Transverse colon (tissue), 4 donors: Measurements from ENCODE around the gene ANKH.
A peak's percentile ranks its signal among the peaks of the same experiment; 100 is the strongest.

Experiments
- CTCF ChIP-seq, 5 experiments: fragments of 200-600 bp in 3 of 5; fragments of 450-650 bp in 2 of 5; sonication (generic) in 3 of 5; IDR thresholded peaks; 1 replicate in 2 of 5; 2 replicates in 3 of 5; pipeline ENCODE4 v1.5.1; 2016 to 2017; ENCODE audit warnings: antibody characterized with exemption in 5 of 5, inconsistent platforms in 3 of 5, mild to moderate bottlenecking in 2 of 5, moderate library complexity in 1 of 5
- EP300 ChIP-seq: sonication (generic); formaldehyde crosslinking; IDR thresholded peaks from one replicate; pipeline ENCODE4 v1.6.1; 2017; ENCODE audit warnings: antibody characterized with exemption, low read depth
- POLR2AphosphoS5 ChIP-seq, 3 donors: sonication (generic); formaldehyde crosslinking; IDR thresholded peaks; one replicate each; pipeline ENCODE4 v1.6.1; 2016; ENCODE audit warnings: antibody characterized with exemption in 3 of 3

- no peak for TF ChIP-seq CTCF (IDR thresholded peaks at IDR 0.05)
- peak; percentile 87 to 96 (median 94) for TF ChIP-seq POLR2AphosphoS5 (IDR thresholded peaks at IDR 0.05)
- TF ChIP-seq EP300, result no peak
Observed at GRCh38 chr5:14664270-14665100, 207.1 kb downstream of the ANKH start, which contains the start of gene OTULIN.
